Measurements from ENCODE around the gene SCN7A. TPM values are rescaled to one million over a fixed set of nuclear protein-coding genes. Genes with fewer than 3 reads are reported as not detected.

The SCN7A gene
- total RNA-seq, 1 donor from 2014 or later = 0.36 TPM

DNA sequence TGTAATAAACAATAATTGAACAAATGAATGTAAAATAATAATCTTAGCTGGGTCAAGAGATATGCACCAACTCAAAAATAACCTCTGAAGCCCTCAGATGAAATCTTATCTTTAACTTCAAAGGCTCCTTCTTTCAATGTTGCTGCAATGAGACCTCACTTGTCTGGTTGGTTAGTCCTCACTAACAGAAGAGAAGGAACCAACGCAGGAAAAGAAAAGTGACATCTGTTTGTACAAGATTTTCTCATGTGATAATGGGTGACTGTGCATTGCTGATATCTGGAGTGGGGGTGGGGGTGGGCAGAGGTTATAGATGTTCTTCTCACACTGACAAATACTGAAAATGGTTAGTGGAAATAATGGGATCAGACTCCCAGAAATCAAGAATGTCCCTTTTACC lies 2.6 kb downstream of the SCN7A start:
- Mint-ChIP-seq H3K9me3 (ENCODE audit: unreplicated experiment) (no peaks in the 10 kb centered on the region), H3K27me3 (ENCODE audit: low read depth, unreplicated experiment) (peaks cover 6% of the 10 kb centered on the region), H3K36me3 (ENCODE audit: low read depth, unreplicated experiment) (no peaks in the 10 kb centered on the region), H3K4me3 (ENCODE audit: unreplicated experiment) (no peak overlapping the region), H3K4me1 (ENCODE audit: low read depth, unreplicated experiment) (peaks cover 3% of the 10 kb centered on the region), H3K27ac (ENCODE audit: unreplicated experiment) (no peak overlapping the region)
- Histone ChIP-seq H3K79me2 (ENCODE audit: insufficient read depth, low read length) (no peaks in the 10 kb centered on the region), H3K9me3 (ENCODE audit: insufficient read depth, low read depth, low read length) (no peaks in the 10 kb centered on the region), H3K4me1 (ENCODE audit: insufficient read depth, low read length) (peaks cover 4% of the 10 kb centered on the region), H3K36me3 (ENCODE audit: insufficient read depth, low read length) (no peaks in the 10 kb centered on the region), H4K20me1 (ENCODE audit: insufficient read depth, low read length) (no peaks in the 10 kb centered on the region), H3K9ac (ENCODE audit: low read length) (no peak overlapping the region), H3K27ac (ENCODE audit: low read depth, low read length) (no peak overlapping the region), H2AFZ (ENCODE audit: low read depth, low read length) (no peak overlapping the region), H3K4me3 (ENCODE audit: insufficient read depth, low read depth, low read length) (no peak overlapping the region), H3K4me2 (ENCODE audit: low read length) (no peak overlapping the region), H3K27me3 (ENCODE audit: insufficient read depth, low read length) (no peaks in the 10 kb centered on the region)
- DNase-seq (ENCODE audit: low read depth) = no peak
- TF ChIP-seq EZH2 (IDR thresholded peaks at IDR 0.05; ENCODE audit: insufficient read depth, low read length) = no peak
- TF ChIP-seq, protein P1, sequence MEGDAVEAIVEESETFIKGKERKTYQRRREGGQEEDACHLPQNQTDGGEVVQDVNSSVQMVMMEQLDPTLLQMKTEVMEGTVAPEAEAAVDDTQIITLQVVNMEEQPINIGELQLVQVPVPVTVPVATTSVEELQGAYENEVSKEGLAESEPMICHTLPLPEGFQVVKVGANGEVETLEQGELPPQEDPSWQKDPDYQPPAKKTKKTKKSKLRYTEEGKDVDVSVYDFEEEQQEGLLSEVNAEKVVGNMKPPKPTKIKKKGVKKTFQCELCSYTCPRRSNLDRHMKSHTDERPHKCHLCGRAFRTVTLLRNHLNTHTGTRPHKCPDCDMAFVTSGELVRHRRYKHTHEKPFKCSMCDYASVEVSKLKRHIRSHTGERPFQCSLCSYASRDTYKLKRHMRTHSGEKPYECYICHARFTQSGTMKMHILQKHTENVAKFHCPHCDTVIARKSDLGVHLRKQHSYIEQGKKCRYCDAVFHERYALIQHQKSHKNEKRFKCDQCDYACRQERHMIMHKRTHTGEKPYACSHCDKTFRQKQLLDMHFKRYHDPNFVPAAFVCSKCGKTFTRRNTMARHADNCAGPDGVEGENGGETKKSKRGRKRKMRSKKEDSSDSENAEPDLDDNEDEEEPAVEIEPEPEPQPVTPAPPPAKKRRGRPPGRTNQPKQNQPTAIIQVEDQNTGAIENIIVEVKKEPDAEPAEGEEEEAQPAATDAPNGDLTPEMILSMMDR (IDR thresholded peaks at IDR 0.05; ENCODE audit: insufficient read depth, low read depth, low read length) = no peak
- FAIRE-seq = no peak

DNA sequence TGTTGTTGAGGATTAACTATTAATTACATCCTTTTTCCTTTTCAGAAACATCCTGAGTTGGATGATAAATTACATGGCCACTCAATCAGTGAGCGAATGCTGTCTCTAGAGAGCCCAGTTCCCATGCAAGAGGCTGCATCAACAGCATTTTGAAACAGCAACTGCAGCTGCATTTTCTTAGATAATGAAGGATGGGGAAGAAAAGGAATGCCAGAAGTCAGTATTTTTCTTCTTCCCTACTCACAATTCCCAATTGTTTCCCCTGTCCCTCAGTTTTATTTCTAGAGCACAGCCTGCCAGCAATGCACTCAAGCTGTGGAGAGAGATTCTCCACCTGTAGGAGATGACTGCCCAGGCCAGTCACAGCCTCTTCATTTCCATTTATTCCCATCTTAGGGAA lies 6.9 kb downstream of the SCN7A start:
- no peak overlapping the region for H3K9ac ChIP-seq (ENCODE audit: low read length)
- no peaks in the 10 kb centered on the region for H3K9me3 Mint-ChIP-seq (ENCODE audit: unreplicated experiment)
- H3K4me3 ChIP-seq (ENCODE audit: insufficient read depth, low read depth, low read length) = no peak overlapping the region
- H3K79me2 ChIP-seq (ENCODE audit: insufficient read depth, low read length) = no peaks in the 10 kb centered on the region
- no peaks in the 10 kb centered on the region for H3K36me3 ChIP-seq (ENCODE audit: insufficient read depth, low read length)
- H2AFZ ChIP-seq (ENCODE audit: low read depth, low read length) = no peak overlapping the region
- H3K9me3 ChIP-seq (ENCODE audit: insufficient read depth, low read depth, low read length) = no peaks in the 10 kb centered on the region
- no peak for TF ChIP-seq EZH2 (IDR thresholded peaks at IDR 0.05; ENCODE audit: insufficient read depth, low read length)
- TF ChIP-seq, protein P1 (IDR thresholded peaks at IDR 0.05; ENCODE audit: insufficient read depth, low read depth, low read length) = no peak
- no peaks in the 10 kb centered on the region for H3K4me1 ChIP-seq (ENCODE audit: insufficient read depth, low read length)
- no peaks in the 10 kb centered on the region for H3K36me3 Mint-ChIP-seq (ENCODE audit: low read depth, unreplicated experiment)
- no peak overlapping the region for H3K4me3 Mint-ChIP-seq (ENCODE audit: unreplicated experiment)
- no peaks in the 10 kb centered on the region for H3K27me3 ChIP-seq (ENCODE audit: insufficient read depth, low read length)
- FAIRE-seq (no peak), DNase-seq (ENCODE audit: low read depth) (no peak)
- H4K20me1 ChIP-seq (ENCODE audit: insufficient read depth, low read length) = no peaks in the 10 kb centered on the region
- H3K4me2 ChIP-seq (ENCODE audit: low read length) = no peak overlapping the region
- no peaks in the 10 kb centered on the region for H3K4me1 Mint-ChIP-seq (ENCODE audit: low read depth, unreplicated experiment)
- no peak overlapping the region for H3K27ac Mint-ChIP-seq (ENCODE audit: unreplicated experiment)
- no peak overlapping the region for H3K27ac ChIP-seq (ENCODE audit: low read depth, low read length)
- H3K27me3 Mint-ChIP-seq (ENCODE audit: low read depth, unreplicated experiment) = peaks cover 3% of the 10 kb centered on the region

DNA sequence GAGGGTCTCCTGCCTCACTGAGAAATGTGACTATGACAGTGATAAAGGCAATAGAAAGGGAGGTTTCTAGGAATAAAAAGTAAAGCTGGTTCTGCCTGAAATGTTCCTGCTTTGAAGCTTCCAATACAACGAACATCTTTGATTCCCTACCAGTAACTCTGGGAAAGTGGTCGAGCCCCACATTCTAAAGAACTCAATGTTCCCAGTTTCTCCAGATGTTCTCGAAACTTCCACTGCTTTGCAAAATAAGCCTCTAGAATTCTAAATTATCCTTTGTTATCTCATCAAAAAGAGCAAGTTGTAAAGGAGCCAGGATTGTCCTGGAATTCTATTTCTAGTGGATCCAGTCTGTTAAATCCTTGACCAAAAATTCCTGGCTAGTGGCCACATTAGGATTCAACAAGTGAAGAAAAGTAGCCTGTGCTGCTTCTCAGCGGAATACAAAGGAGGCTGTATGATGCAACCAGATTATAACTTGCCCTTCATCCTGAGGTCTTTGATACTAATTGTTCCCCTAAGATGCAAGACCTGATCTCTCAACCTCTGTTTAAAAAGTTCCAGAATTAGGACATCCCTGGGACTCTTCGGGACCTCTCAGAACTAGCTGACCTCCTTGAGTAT lies 8.4 kb downstream of the SCN7A start:
- H3K9me3 Mint-ChIP-seq (ENCODE audit: unreplicated experiment) = no peaks in the 10 kb centered on the region
- FAIRE-seq = no peak

More for the DNA sequence above, 8.4 kb downstream of the SCN7A start:
- Histone ChIP-seq H3K4me3 (ENCODE audit: insufficient read depth, low read depth, low read length) (no peak overlapping the region), H3K4me1 (ENCODE audit: insufficient read depth, low read length) (no peaks in the 10 kb centered on the region), H3K27me3 (ENCODE audit: insufficient read depth, low read length) (no peaks in the 10 kb centered on the region), H3K9ac (ENCODE audit: low read length) (no peak overlapping the region), H3K9me3 (ENCODE audit: insufficient read depth, low read depth, low read length) (no peaks in the 10 kb centered on the region), H4K20me1 (ENCODE audit: insufficient read depth, low read length) (no peaks in the 10 kb centered on the region), H3K79me2 (ENCODE audit: insufficient read depth, low read length) (no peaks in the 10 kb centered on the region), H3K36me3 (ENCODE audit: insufficient read depth, low read length) (no peaks in the 10 kb centered on the region), H3K27ac (ENCODE audit: low read depth, low read length) (no peak overlapping the region), H3K4me2 (ENCODE audit: low read length) (no peak overlapping the region), H2AFZ (ENCODE audit: low read depth, low read length) (no peak overlapping the region)
- no peaks in the 10 kb centered on the region for H3K36me3 Mint-ChIP-seq (ENCODE audit: low read depth, unreplicated experiment)
- TF ChIP-seq, protein P1 (IDR thresholded peaks at IDR 0.05; ENCODE audit: insufficient read depth, low read depth, low read length) = no peak
- no peak for TF ChIP-seq EZH2 (IDR thresholded peaks at IDR 0.05; ENCODE audit: insufficient read depth, low read length)
- H3K27me3 Mint-ChIP-seq (ENCODE audit: low read depth, unreplicated experiment) = peaks cover 3% of the 10 kb centered on the region
- DNase-seq (ENCODE audit: low read depth) = no peak
- no peak overlapping the region for H3K27ac Mint-ChIP-seq (ENCODE audit: unreplicated experiment)
- no peak overlapping the region for H3K4me3 Mint-ChIP-seq (ENCODE audit: unreplicated experiment)
- no peaks in the 10 kb centered on the region for H3K4me1 Mint-ChIP-seq (ENCODE audit: low read depth, unreplicated experiment)
